CD4-positive, CD25-positive, alpha-beta regulatory T cell (primary cell): ENCODE measurements around the gene TP73. TPM values are rescaled to one million over a fixed set of nuclear protein-coding genes. Genes with fewer than 3 reads are reported as not detected.
A peak's percentile ranks its signal among the peaks of the same experiment; 100 is the strongest.

ENCODE experiments used
- ATAC-seq, 2 donors: fragments of 150-1000 bp; cut with Tn5 transposase; one replicate each; pipeline ENCODE4 v1.10.0; 2021; ENCODE audit warnings: low read depth in 2 of 2, moderate number of reproducible peaks in 2 of 2, moderate library complexity in 1 of 2
- DNase-seq, 3 donors: peaks; one replicate each; pipeline versions ENCODE4 v3.0.0 to v3.0.0-alpha.2; 2012 to 2022; ENCODE audit warnings: mixed read lengths in 1 of 3
- H3K27ac ChIP-seq: one replicate; pipeline ENCODE4 v1.7.0; 2013; ENCODE audit warnings: mild to moderate bottlenecking, low read length; ENCODE audit not compliant: insufficient read depth, poor library complexity, severe bottlenecking
- H3K27me3 ChIP-seq: one replicate; pipeline ENCODE4 v1.7.0; 2013; ENCODE audit warnings: low read length; ENCODE audit not compliant: control insufficient read depth, insufficient read depth
- H3K36me3 ChIP-seq: one replicate; pipeline ENCODE4 v1.7.0; 2013; ENCODE audit warnings: mild to moderate bottlenecking, low read length, moderate library complexity; ENCODE audit not compliant: control insufficient read depth, insufficient read depth
- H3K4me1 ChIP-seq: 2 replicates; pipeline ENCODE4 v1.7.0; 2013; ENCODE audit warnings: mild to moderate bottlenecking, low read length; ENCODE audit not compliant: insufficient read depth, control insufficient read depth, poor library complexity, severe bottlenecking
- H3K4me3 ChIP-seq: one replicate; pipeline ENCODE4 v1.7.0; 2013; ENCODE audit warnings: low read depth, mild to moderate bottlenecking, low read length, moderate library complexity
- H3K9me3 ChIP-seq, 2 experiments: 1 replicate in 1 of 2; 2 replicates in 1 of 2; pipeline ENCODE4 v1.7.0; 2013; ENCODE audit warnings: low read length in 2 of 2, mild to moderate bottlenecking in 1 of 2, moderate library complexity in 1 of 2; ENCODE audit not compliant: control insufficient read depth in 2 of 2
- H3K27ac Mint-ChIP-seq, 3 donors: one replicate each; pipeline ENCODE4 v1.8.0; 2020 to 2022; ENCODE audit warnings: mild to moderate bottlenecking in 3 of 3, mixed read lengths in 3 of 3, moderate library complexity in 2 of 3
- H3K27me3 Mint-ChIP-seq: one replicate; pipeline ENCODE4 v1.8.0; 2022; ENCODE audit warnings: mild to moderate bottlenecking, mixed read lengths
- H3K36me3 Mint-ChIP-seq: one replicate; pipeline ENCODE4 v1.8.0; 2020; ENCODE audit warnings: mixed read lengths
- H3K4me1 Mint-ChIP-seq, 4 donors: one replicate each; pipeline ENCODE4 v1.8.0; 2020 to 2022; ENCODE audit warnings: mixed read lengths in 4 of 4, mild to moderate bottlenecking in 1 of 4
- H3K4me3 Mint-ChIP-seq, 4 donors: one replicate each; pipeline ENCODE4 v1.8.0; 2020 to 2022; ENCODE audit warnings: mild to moderate bottlenecking in 4 of 4, mixed read lengths in 4 of 4, moderate library complexity in 3 of 4
- H3K9me3 Mint-ChIP-seq, 7 donors: one replicate each; pipeline ENCODE4 v1.8.0; 2020 to 2022; ENCODE audit warnings: mixed read lengths in 7 of 7, mild to moderate bottlenecking in 3 of 7, moderate library complexity in 2 of 7
- polyA plus RNA-seq, 4 donors: library from polyadenylated mRNA; unstranded; fragments of 300-500 nt; fragmentation: Illumina TruSeq; gene quantifications; one replicate each; pipeline ENCODE4 v1.2.3, GENCODE V29; 2021
- total RNA-seq: library from RNA; stranded (reverse); gene quantifications from one replicate; pipeline ENCODE4 v1.2.3, GENCODE V29; 2022

Gene TP73
- total and polyA plus RNA-seq, 5 donors from 2014 or later, result 0.08 to 0.12 TPM; not detected in 3

DNA sequence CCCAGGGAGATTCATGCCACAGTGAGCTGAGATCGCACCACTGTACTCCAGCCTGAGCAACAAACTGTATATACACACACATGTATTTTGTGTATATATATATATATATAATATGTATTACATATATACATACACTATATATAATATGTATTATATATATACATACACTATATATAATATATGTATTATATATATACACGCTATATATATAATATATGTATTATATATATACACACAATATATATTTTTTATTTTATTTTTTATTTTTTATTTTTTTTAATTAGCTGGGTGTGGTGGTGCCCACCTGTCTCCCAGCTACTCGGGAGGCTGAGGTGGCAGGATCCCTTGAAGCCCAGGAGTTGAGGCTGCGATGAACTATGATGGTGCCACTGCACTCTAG is 9.3 kb downstream of the TP73 start:
- Mint-ChIP-seq H3K9me3 (no peaks in the 10 kb centered on the region), H3K4me1 (no peaks in the 10 kb centered on the region), H3K4me3 (no peak overlapping the region), H3K36me3 (no peaks in the 10 kb centered on the region), H3K27me3 (peaks cover 31% of the 10 kb centered on the region), H3K27ac (no peak overlapping the region)
- Histone ChIP-seq H3K4me3 (no peak overlapping the region), H3K9me3 (no peaks in the 10 kb centered on the region), H3K27me3 (no peaks in the 10 kb centered on the region), H3K27ac (no peak overlapping the region), H3K4me1 (no peaks in the 10 kb centered on the region), H3K36me3 (no peaks in the 10 kb centered on the region)
- DNase-seq (no peak), ATAC-seq (no peak)

DNA sequence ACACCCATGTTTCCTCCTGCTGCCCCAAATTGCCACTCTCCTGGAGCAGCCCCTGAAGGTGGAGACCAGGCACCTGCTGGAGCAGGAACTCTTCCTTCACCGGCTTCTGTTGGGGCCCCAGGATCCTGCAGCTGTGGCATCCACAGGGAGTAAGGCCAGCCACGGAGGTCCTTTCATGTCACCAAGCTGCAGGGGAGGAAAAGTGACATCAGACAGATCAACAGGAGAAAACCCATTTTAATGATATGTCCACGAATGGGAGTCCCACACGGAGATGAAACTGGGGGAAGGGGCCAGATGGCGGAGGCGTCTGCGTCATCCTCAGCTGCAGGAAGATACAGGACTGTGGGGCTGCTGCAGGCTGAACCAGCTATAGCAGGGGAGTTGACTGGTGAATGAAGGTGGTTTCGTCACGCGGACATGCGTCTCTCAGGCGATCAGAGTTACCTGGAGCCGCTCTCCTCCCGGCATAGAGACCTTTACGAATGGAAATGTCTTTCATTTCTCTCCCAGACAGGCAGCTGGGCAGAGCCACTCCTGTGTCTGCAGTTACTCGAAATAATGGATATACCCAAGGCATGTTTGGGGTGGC is 9.9 kb downstream of the TP73 start:
- no peaks in the 10 kb centered on the region for H3K4me1 ChIP-seq
- DNase-seq, result no peak
- H3K4me3 ChIP-seq, result no peak overlapping the region
- Mint-ChIP-seq H3K36me3 (no peaks in the 10 kb centered on the region), H3K4me3 (no peak overlapping the region), H3K9me3 (no peaks in the 10 kb centered on the region), H3K27me3 (peaks cover 26% of the 10 kb centered on the region), H3K27ac (no peak overlapping the region), H3K4me1 (no peaks in the 10 kb centered on the region)
- no peaks in the 10 kb centered on the region for H3K27me3 ChIP-seq
- H3K36me3 ChIP-seq, result no peaks in the 10 kb centered on the region
- no peak overlapping the region for H3K27ac ChIP-seq
- H3K9me3 ChIP-seq, result no peaks in the 10 kb centered on the region
- no peak for ATAC-seq

DNA sequence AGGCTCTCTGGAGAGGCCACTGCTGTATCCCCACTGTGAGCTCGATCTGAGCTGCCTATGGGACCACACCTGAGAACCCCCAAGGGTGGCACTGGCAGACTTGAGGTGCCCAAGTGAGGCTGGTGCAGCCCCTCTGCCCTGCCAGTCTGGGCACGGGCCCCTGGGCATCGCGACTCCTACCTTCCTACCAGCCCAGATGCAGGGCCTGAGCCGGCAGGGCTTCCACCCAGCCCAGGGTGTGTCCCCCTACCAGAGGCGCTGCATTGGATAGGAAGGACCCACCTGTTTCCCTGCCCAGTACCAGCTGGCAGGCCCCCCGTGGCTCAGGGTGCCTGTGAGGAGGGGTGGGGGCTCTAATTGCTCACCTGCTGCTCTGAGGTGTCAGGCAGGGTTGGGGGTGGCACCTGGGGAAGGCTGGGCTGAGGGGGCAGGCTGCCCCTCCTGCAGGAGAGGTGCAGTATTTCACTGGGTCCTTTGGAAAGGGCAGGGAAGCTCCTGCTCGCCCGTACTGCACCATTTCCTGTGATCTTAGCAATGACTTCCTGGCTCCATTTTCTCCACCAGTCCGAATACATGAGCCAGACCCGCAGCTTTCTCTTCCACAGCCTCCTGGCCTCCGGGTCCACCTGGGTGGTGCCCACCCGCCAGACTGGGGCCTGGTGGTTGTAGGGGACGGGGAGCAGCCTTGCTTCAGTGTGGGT is 11.8 kb downstream of the TP73 start:
- Mint-ChIP-seq H3K27me3 (peaks cover 18% of the 10 kb centered on the region), H3K27ac (peak overlapping the region in 1 of 3 donors; percentile 38), H3K4me3 (peak overlapping the region in 1 of 4 donors; percentile 51), H3K9me3 (no peaks in the 10 kb centered on the region), H3K4me1 (no peaks in the 10 kb centered on the region), H3K36me3 (no peaks in the 10 kb centered on the region)
- Histone ChIP-seq H3K36me3 (no peaks in the 10 kb centered on the region), H3K4me1 (no peaks in the 10 kb centered on the region), H3K27ac (no peak overlapping the region), H3K9me3 (no peaks in the 10 kb centered on the region), H3K27me3 (no peaks in the 10 kb centered on the region), H3K4me3 (no peak overlapping the region)
- ATAC-seq (no peak), DNase-seq (no peak)

DNA sequence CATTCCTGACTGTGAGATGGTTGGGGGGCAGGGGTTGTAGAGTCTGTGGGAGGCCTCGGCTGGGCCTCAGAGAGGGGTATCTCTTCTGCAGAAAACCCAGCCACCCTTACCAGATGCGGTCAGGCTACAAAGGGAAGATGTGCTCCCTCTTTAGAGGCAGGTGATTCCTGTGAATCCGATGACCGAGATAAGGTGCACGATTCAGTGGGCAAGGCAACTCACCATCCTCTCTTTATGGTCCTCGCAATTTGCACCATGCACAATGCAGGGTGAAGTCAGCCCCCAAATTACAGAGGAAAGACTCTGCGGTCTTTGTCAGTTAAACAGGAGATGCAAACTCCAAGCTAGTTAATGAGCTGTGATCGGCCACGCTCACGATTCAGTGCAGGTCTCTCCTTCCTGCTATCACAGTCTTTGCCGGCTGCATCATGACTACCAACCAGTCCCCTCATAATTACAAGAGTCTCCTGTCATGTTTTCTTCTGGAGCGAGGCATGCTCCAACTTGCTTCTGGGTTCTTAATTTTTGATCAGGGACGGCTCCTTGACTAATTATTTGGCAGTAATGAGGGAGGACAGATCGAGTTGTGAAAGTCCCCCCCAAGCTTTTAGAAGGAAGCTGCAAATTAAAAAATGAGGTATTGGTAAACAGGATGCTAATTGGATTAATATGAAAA is 12.5 kb downstream of the TP73 start:
- Histone ChIP-seq H3K27ac (no peak overlapping the region), H3K36me3 (no peaks in the 10 kb centered on the region), H3K4me1 (no peaks in the 10 kb centered on the region), H3K27me3 (no peaks in the 10 kb centered on the region), H3K4me3 (no peak overlapping the region), H3K9me3 (no peaks in the 10 kb centered on the region)
- no peaks in the 10 kb centered on the region for H3K36me3 Mint-ChIP-seq
- peaks cover 18% of the 10 kb centered on the region for H3K27me3 Mint-ChIP-seq
- H3K4me3 Mint-ChIP-seq, result peak overlapping the region in 1 of 4 donors; percentile 51
- DNase-seq (no peak), ATAC-seq (no peak)
- H3K4me1 Mint-ChIP-seq, result no peaks in the 10 kb centered on the region
- H3K9me3 Mint-ChIP-seq, result no peaks in the 10 kb centered on the region
- H3K27ac Mint-ChIP-seq, result peak overlapping the region in 1 of 3 donors; percentile 38

DNA sequence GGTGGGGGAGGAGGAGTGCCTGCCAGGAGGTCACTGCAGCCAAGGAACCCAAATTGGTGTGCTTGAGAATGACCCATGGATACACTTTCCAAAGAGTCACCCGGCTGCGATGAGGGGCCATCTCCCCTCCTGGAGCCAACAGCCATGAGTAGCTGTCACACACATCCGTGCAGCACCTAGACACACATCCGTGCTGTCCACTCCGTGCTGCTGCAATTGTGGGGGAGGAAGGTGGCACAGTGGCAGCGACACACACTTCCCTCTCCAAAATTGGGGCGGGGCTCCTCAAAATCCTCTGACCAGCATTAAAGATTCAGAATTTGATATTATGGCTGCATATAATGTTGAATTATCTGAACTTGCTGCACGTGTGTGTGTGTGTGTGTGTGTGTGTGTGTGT is 15.8 kb downstream of the TP73 start:
- Histone ChIP-seq H3K4me3 (no peak overlapping the region), H3K4me1 (no peaks in the 10 kb centered on the region), H3K27me3 (no peaks in the 10 kb centered on the region), H3K36me3 (no peaks in the 10 kb centered on the region), H3K9me3 (no peaks in the 10 kb centered on the region), H3K27ac (no peak overlapping the region)
- peaks cover 12% of the 10 kb centered on the region for H3K27me3 Mint-ChIP-seq
- H3K4me3 Mint-ChIP-seq, result no peak overlapping the region
- ATAC-seq (no peak), DNase-seq (no peak)
- H3K4me1 Mint-ChIP-seq, result no peaks in the 10 kb centered on the region
- H3K27ac Mint-ChIP-seq, result no peak overlapping the region
- no peaks in the 10 kb centered on the region for H3K9me3 Mint-ChIP-seq
- H3K36me3 Mint-ChIP-seq, result no peaks in the 10 kb centered on the region

DNA sequence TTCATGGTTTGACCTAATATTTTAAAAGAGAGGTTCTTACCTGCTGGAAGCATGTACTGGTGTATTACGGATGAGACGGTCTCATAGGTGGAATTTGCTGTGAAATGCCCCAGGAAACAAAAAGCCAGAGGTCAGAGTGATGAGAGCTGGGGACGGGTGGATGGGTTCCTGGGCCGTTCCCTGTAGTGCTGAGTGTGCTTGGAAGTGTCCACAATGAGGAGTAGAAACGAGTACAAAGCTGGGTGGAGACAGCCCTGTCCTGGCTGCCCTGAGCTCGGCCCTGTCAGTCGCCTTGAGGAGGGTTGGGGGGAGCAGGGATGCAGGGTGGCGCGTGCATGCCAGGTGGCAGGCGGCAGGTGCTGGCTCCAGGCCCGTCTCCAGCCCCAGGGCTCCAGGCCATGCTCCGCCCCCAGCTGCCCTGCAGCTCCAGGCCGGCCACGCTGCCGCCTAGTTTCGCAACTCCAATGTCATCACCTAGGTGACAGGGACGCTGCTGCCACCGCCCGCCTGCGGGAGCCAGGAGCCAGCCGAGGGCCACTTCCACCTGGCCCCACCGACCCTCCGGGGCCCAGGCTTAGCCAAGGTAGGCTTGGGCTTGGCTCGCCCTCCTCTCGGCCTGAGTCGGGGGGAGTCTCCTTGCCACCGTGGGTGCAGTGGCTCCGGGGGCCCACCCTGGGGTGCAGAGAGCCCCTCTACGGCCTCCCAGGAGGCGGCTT is 16.4 kb downstream of the TP73 start:
- Mint-ChIP-seq H3K27ac (no peak overlapping the region), H3K4me1 (peaks cover 0 to 5% (median 0%) of the 10 kb centered on the region in 4 donors), H3K36me3 (no peaks in the 10 kb centered on the region), H3K9me3 (no peaks in the 10 kb centered on the region), H3K27me3 (peaks cover 9% of the 10 kb centered on the region), H3K4me3 (no peak overlapping the region)
- H3K4me3 ChIP-seq, result no peak overlapping the region
- no peak overlapping the region for H3K27ac ChIP-seq
- no peaks in the 10 kb centered on the region for H3K27me3 ChIP-seq
- H3K36me3 ChIP-seq, result no peaks in the 10 kb centered on the region
- H3K4me1 ChIP-seq, result no peaks in the 10 kb centered on the region
- no peak for ATAC-seq
- H3K9me3 ChIP-seq, result no peaks in the 10 kb centered on the region
- no peak for DNase-seq

DNA sequence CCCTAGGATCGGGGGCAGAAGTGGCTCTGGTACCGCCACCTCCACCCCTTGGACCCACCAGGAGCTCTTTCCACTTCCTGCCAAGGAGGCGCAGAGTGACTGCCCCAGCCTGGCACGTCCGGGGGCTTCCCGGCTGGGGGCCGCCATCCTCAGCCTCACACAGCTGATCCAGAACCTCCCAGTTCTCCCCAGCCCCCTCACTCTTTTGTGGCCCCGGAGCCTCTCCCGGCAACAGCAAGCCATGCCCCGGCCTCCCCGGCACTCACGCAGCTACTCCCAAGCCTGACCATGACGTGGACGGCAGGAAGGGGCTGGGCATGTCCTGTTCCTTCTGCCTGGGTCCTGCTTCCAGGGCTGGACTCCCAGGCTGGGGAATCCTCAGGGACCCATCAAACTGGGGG is 17.1 kb downstream of the TP73 start:
- no peak for ATAC-seq
- no peak for DNase-seq
- H3K27me3 ChIP-seq, result no peaks in the 10 kb centered on the region

More for the DNA sequence above, 17.1 kb downstream of the TP73 start:
- Histone ChIP-seq H3K36me3 (no peaks in the 10 kb centered on the region), H3K27ac (no peak overlapping the region), H3K4me3 (no peak overlapping the region), H3K4me1 (no peaks in the 10 kb centered on the region), H3K9me3 (no peaks in the 10 kb centered on the region)
- H3K27me3 Mint-ChIP-seq, result peaks cover 9% of the 10 kb centered on the region
- no peaks in the 10 kb centered on the region for H3K36me3 Mint-ChIP-seq
- H3K4me3 Mint-ChIP-seq, result no peak overlapping the region
- no peak overlapping the region for H3K27ac Mint-ChIP-seq
- peaks cover 0 to 5% (median 0%) of the 10 kb centered on the region in 4 donors for H3K4me1 Mint-ChIP-seq
- no peaks in the 10 kb centered on the region for H3K9me3 Mint-ChIP-seq
